Caki2 (cell line): Measurements from ENCODE around the gene SPINK4. TPM values are rescaled to one million over a fixed set of nuclear protein-coding genes. Genes with fewer than 3 reads are reported as not detected.

ENCODE experiments used
- DNase-seq: peaks from one replicate; pipeline ENCODE4 v3.0.0-alpha.2; 2015; ENCODE audit warnings: low read depth
- in situ Hi-C: cut with HindIII; loops from 2 replicates; pipeline ENCODE4 v1.10.0; 2016; ENCODE audit warnings: low sequenced_read_pairs, low pct_unique_long_range_greater_than_20kb, mixed read lengths
- total RNA-seq: library from RNA; depleted of rRNA; stranded (reverse); fragments of >200 nt; shearing (Covaris generic); gene quantifications from 2 replicates; pipeline ENCODE4 v1.2.3, GENCODE V29; 2014; ENCODE audit warnings: low replicate concordance; rRNA removed

SPINK4 gene, protein sequence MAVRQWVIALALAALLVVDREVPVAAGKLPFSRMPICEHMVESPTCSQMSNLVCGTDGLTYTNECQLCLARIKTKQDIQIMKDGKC
- total RNA-seq: not detected in 2 replicates

DNA sequence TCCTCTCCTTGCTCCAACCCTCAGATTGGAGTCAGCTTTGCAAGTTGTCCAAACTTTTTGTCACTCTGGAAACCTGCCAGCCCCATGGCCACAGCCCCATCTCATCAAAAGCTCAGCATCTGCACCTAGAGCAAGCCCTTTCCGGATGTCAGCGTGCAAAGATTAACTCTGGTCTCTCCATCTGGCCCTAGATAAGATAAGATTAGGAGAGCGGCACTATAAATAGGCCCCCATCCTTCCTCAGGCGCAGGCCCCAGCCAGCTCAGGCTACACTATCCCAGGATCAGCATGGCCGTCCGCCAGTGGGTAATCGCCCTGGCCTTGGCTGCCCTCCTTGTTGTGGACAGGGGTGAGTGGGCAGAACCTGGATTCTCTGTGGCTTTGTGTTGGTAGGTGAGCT lies at the start of gene SPINK4:
Gene SPINK4, plus strand, starts transcription at position 247 of the 400 bp plus-strand sequence. Its CDS starts 42 bp downstream, at position 289.
- DNase-seq: no peak
- in situ Hi-C loops: no loop called here

DNA sequence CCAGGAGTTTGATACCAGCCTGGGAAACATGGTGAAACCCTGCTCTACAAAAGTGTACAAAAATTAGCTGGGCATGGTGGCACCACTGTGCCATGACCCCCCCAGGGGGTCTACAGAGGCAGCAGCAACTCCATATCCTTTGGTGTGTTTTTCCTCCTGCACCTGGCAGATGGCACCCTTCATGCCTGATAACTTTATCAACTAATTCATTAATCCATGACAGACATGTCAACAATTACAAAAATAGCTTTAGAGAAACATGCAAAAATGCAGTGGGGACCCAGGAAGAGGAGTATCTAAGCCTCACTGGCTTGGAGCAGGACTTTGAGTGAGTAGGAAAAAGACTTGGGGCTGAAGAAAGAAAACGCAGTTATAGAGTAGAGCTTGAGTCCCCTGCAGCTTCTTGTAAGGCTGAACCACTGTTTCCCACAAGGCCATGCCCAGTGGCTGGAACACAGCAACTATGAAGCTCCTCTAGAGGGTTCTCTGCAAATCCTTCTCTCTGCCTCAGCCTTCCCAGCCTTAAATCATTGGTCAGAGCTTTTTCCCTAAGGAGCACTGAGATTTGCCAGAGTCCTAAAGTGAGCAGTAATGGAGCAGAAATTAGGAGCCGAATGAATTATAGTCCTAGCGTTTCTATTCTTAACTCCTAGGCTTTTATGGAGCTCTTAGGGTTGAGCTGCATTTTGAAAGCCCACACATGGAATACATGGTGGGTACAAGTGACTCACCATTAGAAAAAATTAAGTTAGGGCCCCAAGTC lies 47.3 kb upstream of the SPINK4 start:
- DNase-seq: no peak
- in situ Hi-C loops: no loop called here

DNA sequence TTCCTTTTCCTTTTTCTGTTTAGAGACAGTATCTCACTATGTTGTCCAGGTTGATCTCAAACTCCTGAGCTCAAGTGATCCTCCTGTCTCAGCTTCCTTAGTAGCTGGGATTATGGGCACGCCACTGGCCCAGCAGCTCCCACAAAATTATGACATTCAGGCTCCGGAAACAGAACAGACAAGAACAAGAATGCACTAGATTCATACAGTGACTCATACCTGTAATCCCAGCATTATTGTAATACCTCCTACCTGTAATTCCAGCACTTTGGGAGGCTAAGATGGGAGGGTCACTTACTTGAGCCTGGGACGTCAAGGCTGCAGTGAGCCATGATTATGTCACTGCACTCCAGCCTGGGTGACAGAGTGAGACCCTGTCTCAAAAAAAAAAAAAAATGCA lies 46.1 kb upstream of the SPINK4 start:
- no peak for DNase-seq
- in situ Hi-C loops: no loop called here

DNA sequence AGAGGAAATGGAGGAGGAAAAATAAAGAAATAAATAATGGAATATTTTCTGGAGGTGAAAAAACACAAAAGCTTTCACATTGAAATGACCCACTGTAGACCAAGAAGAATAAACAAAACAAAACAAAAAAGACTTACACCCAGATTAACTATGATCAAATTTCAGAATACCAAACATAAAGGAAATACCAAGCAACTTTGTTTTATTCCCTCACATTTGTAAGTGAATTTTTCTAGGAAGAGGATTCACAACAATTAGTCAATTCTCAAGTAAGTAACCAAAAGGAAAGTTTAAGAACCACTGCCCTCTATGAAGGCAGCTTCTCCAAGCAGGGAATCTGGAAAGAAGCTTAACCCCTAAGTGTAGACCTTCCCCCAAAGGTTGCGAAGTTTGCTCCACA lies 43.2 kb upstream of the SPINK4 start:
- DNase-seq: no peak
- in situ Hi-C loops: no loop called here

DNA sequence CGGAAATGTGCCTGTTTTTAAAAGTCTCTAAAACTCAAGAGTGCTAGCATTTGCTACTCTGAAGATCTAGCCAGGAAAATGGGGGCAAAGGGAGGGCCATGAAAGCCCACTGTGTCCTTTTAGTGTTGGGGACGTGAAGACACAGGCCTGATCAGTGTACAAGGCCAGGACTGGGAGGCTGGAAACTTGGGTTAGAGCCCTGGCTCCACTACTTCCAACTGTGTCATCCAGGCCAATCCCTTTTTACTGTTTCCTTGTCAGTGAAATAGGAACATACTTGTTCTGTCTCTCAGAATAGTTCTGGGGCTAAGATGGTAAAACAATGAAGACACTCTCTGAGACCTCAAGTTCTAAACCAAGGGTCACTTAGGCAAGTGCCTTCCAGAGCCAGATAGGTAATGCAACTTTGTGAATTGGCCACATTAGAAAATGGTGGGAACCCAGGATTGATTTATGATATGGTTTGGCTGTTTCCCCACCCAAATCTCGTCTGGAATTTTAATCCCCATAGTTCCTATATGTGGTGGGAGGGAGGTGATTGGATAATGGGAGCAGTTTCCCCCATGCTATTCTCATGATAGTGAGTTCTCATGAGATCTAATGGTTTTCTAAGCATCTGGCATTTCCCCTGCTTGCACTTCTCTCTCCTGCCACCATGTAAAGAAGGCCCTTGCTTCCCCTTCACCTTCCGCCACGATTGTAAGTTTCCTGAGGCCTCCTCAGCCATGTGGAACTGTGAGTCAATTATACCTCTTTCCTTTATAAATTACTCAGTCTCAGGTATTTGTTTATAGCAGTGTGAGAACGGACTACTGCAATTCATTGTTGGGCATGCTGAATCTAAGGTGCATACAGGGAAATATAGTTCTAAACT lies 42.5 kb upstream of the SPINK4 start:
- in situ Hi-C loops: no loop called here
- DNase-seq: no peak

DNA sequence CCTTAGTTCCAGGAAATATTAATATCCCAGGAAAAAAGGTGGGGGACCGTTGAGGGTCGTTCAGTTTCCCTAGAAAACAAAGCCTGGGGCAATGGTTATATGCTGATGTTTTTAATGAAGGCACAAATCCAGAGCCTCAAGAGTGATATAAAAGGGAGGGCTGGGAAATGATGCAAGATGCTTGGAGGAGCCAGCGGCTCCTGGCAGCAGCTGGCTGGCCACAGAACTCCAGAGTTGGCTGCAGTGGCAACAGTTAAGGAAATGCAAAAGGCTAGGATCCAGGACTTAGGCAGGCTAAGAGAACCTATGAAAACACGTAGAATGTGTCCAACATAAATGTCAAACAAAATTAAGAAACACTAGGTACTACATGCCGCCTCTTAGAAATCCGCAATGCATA lies 41.8 kb upstream of the SPINK4 start:
- no peak for DNase-seq
- in situ Hi-C loops: no loop called here

DNA sequence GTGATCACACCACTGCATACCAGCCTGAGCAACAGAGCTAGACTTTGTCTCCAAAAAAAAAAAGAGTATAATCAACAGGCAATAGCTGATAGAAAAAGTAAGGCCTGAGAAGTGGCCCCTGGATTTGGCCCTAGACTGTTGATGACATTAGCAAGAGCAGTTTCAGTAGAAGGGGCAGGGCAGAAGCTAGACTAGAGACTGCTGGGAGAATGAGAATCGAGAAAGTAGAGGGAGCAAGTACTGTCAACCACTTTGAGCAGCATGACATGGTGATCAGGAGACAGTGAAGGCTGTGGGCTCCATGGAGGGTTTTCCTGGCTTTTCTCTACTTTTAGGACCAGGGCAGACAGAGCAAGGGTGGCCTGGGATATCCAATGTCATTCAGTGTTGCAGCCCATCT lies 37.9 kb upstream of the SPINK4 start:
- DNase-seq: no peak
- in situ Hi-C loops: no loop called here

DNA sequence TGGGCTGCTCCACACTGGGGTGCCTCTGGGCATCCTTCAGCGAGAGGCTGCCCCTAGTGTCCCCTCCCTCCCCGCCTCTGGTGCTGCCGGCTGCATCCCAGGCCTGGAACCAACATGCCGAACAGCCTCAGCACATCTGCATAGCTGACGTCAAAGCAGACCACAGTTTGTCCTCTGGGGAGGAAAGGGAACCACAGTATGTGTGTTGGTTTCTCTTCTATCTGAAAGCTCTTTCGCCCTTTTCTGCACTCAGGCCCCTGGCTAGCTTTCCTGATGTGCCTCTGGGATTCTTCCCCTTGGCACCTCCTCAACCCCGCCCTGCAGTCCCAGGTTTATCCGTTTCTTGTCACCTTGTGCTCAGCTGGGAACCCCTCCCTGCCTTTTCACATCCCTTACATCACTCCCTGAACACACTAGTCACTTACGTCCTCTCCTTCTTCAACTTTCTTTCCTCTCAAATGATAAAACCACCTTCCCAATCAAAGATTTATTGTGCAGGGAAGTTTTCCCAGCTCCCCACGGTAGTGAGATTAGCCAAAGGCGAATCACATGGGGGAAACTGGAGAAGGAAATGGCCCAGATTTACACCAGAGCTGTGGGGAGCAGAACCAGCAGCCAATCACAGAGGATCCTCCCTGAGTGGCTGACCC lies 37.3 kb upstream of the SPINK4 start:
- in situ Hi-C loops: no loop called here
- DNase-seq: no peak

DNA sequence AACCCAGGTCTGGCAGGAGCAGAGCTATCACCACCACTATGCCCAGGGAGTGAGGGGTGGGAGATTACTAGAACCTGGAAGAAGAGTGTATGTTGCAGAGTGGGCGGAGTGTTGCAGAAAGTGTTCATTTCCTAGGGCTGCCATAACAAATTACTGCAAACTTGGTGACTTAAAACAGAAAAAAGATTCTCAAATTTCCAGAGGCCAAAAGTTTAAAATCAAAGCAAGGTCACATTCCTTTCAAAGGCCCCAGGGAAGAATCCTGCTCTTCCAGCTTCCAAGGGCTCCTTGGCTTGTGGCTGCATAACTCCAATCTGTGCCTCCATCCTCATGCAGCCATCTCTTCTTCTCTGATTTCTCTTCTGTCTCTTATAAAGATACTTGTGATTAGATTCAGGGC lies 30.6 kb upstream of the SPINK4 start:
- in situ Hi-C loops: no loop called here
- no peak for DNase-seq

DNA sequence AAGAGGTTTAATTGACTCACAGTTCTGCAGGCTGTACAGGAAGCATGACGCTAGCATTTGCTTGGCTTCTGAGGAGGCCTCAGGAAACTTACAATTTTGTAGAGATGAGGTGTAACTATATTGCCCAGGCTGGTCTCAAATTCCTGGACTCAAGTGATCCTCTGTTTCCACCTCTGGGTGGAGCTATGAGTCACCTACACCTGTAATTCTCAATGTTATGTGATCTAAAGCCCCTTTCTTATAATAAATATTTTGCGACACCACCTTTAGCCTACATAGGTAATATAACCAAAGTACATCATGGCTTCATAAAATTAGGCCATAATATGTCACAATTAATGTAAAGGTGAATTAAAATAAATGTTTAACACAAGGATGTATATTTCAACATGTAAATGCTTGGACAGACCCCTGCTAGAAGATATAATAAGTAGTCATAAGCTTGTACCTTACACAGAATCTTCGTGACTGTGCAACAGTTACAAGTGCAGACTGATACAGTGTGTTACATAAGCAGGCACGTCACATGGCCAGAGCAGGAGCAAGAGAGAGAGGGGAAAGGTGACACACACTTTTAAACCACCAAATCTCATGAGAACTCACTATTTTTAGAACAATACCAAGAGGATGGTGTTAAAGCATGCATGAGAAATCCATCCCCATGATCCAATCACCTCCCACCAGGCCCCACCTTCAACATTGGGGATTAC lies 29.8 kb upstream of the SPINK4 start:
- DNase-seq: no peak
- in situ Hi-C loops: no loop called here

DNA sequence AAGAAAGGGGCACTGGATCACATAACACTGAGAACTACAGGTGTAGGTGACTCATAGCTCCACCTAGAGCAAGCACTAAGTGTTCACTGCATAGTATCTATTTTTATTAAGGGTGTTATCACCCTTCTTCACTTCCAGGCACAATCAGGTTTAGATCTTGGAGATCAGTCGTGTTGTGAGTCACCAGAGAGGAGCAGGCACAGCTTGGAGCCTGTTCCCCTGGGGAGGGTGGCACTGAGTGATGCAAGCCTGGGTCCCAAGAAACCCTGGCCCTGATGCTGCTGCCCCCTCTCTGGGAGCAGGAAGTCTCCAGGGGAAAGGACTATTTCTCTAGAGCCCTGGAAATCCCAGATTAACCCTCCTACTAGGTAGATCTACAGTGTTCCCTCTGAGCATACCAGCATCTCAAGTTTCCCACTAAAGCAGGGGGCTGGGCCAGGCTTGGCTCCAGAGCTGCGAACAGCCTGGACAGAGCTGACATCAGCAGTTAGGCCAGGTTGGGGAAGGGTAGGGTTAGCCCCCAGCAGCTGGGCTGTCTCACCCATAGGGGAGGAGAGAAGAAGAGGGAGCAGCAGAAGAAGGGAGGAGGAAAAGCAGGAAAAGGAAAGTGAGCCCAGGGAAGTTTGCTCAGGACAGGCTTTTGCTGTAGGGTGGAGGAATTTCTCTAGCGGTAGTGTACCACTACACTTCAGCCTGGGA lies 28.1 kb upstream of the SPINK4 start:
- in situ Hi-C loops: no loop called here

DNA sequence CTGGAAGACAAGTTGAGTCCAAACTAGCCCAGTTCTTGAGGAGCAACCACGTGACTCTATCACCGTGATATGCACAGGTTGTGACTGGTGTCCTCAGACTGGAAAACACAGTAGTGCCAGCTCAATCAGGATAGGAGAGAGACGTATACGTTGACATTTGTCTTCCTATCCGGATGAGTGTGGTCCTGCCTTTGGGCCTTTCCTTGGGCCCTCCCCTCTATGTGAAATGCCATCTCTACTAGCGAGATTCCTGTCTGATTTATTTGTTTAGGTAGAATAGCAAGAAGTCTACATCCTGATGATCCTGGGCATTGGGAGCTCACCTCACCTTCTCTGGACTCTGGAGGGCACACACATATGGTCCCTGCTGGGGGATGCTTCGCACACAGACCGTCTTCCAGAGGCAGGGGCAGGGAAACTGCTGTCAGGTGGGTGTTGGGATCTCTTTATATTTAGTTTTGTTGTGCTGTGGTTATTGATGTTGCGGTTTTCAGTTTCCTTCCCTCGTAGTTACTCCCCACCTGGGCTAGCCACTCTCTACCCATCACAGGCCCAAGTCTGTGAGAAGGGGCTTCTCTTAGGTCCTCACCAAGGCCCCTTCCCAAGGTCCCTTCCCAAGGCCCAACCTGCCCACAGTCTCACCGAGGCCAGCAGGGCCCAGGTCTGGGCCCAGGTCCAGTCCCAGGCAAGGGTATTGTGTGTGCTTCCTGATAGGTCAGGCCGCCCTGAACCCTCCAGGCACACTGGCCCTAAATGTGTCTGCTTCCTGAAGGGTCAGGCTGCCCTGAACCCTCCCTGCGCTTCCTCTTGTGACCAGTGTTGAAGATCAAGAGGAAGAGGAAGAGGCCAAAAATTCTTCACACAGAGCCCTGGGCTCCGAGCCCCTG lies 19.0 kb upstream of the SPINK4 start:
- in situ Hi-C loops: no loop called here

More for the DNA sequence above, 28.1 kb upstream of the SPINK4 start:
- DNase-seq: no peak

DNA sequence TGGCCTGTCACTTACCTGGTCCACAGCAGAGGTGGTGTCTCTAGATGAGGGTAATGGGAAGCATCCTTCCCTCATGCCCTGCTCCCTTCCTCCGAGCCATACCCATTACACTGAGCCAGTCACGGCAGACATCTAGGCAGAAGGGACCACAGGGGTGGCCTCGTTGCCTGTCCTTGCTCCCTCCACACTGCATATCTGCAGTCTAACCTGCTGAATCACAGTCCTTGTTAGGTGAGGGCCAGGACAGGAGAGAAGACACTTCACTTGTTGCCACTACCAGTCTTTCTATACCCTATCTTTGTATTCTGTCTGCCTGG lies 18.4 kb upstream of the SPINK4 start:
- in situ Hi-C loops: no loop called here
- DNase-seq: no peak

More for the DNA sequence above, 19.0 kb upstream of the SPINK4 start:
- DNase-seq: no peak

DNA sequence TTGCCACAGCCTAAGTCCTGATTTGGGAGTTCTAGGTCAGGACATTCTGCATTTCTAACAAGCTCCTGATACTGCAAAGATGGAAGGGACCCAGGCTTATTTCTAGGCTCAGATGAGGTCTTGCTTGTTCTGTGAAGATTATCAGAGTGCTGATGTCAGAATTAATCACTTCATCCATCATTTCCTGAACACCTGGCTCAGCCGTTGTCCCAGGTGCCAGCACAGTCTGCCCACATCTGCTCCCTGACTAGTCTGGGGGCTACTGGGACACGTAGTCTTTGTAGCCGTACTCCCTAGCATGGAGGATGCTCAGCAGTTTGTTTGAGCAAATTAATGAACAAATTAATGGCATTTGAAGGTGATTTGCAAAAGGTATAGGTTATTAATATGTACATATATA lies 17.9 kb upstream of the SPINK4 start:
- no peak for DNase-seq
- in situ Hi-C loops: no loop called here

DNA sequence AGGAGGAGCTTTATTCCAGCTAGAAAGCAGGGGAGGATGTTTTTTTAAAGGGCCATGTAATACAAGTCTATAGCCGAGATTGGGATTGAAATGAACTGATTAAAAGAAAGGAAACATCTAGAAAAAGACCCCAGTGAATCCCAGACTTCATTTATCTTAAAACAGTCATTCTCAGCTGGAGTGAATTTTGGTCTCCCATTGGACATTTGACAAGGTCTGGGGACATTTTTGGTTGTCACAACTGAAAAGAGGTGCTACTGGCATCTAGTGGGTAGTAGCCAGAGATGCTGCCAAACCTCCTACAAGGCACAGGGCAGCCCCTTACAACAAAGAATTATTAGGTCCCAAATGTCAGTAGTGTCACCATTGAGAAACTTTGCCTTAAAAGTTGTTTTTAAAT lies 16.3 kb upstream of the SPINK4 start:
- no peak for DNase-seq
- in situ Hi-C loops: no loop called here

DNA sequence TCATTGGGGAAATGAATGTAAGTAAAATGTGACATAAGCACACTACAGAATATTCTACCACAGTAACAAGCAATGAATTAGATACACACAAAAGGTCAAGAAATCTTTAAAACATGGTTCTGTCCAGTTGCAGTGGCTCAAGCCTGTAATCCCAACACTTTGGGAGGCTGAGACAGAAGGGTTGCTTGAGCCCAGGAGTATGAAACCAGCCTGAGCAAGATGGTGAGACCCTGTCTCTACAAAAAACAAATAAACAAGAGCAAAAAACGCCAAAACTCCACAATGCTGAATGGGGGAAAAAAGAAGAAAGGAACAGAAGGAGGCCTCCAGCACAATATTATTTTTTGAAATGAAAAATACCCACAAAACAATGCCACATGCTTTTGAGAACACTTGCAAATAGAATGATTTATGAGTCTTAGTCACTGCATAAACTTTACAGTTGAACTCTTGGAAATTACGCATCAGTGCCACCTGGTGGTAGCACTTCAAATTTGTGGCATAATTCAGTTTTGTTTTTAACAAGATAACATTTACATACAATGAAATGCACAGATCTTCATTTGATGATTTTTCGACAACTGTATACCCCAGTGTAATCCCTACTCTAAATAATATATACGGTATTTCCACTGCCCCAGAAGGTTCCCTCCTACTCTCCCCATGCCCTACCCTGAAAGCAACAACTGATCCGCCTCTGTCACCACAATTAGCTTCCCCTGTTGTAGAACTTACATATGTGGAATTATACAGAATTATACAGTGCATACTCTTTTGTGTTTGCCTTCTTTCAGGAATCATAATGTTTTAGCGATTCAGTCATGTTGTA lies 14.4 kb upstream of the SPINK4 start:
- peak; percentile 68 for DNase-seq
- in situ Hi-C loops: no loop called here
